Pancreas (tissue), 10 donors: ENCODE results near the gene EFNB2. TPM values are rescaled to one million over a fixed set of nuclear protein-coding genes. Genes with fewer than 3 reads are reported as not detected.

Source experiments
- ATAC-seq, 4 donors: fragments of 200-7000 bp; cut with Tn5 transposase; one replicate each; pipeline versions ENCODE4 v1.8.0 to v1.9.1; 2020; ENCODE audit warnings: mild to moderate bottlenecking in 4 of 4, moderate library complexity in 4 of 4
- DNase-seq, 6 donors: peaks; one replicate each; pipeline ENCODE4 v3.0.0-alpha.2; 2020
- FAIRE-seq: peaks from 2 replicates; lab custom pipeline; 2012; peaks lifted over from hg19 to GRCh38; lab: Jason Lieb, UNC
- H3K27ac ChIP-seq, 4 donors: fragments of 200-600 bp; sonication (generic); 1 replicate in 3 of 4; 2 replicates in 1 of 4; pipeline versions ENCODE4 v1.5.0 to v1.8.0; 2020
- H3K27me3 ChIP-seq, 4 donors: fragments of 200-600 bp; one replicate each; pipeline ENCODE4 v1.8.0; 2021
- H3K36me3 ChIP-seq, 3 donors: fragments of 200-600 bp; sonication (generic) in 1 of 3; one replicate each; pipeline versions ENCODE4 v1.5.0 to v1.8.0; 2020 to 2021
- H3K4me1 ChIP-seq, 3 donors: fragments of 200-600 bp; one replicate each; pipeline ENCODE4 v1.8.0; 2021
- H3K4me3 ChIP-seq, 4 donors: fragments of 200-600 bp; sonication (generic) in 2 of 4; one replicate each; pipeline versions ENCODE4 v1.5.0 to v1.8.0; 2020 to 2021
- H3K9me3 ChIP-seq, 4 donors: fragments of 200-600 bp; one replicate each; pipeline ENCODE4 v1.8.0; 2021
- CTCF ChIP-seq, 4 donors: fragments of 200-600 bp; sonication (generic) in 3 of 4; IDR thresholded peaks; one replicate each; pipeline versions ENCODE4 v1.5.0 to v1.8.0; 2021; ENCODE audit warnings: antibody characterized with exemption in 4 of 4
- WGBS, 2 donors: extraction: QIAGEN DNeasy Blood & Tissue Kit; methylation state at CpG; one replicate each; pipeline ENCODE4 v1.1.7; 2013; 5-methylcytosine and 5-hydroxymethylcytosine counted together
- intact Hi-C, 3 donors: fragments of 100-400 bp; cut with DNase I; formaldehyde crosslinking; loops; one replicate each; pipeline versions ENCODE4 v1.11.1 to v1.14.2; 2022
- polyA plus RNA-seq, 2 donors: library from polyadenylated mRNA; stranded (reverse); fragments of 200-250 nt; gene quantifications; one replicate each; pipeline ENCODE4 v1.2.3, GENCODE V29; 2013
- total RNA-seq, 6 donors: library from RNA; stranded (reverse); fragmentation: NEBNext Ultra II Directional in 4 of 6; extraction: Animal tissue kit (Norgen Biotek cat#: 25700) in 4 of 6; gene quantifications; one replicate each; pipeline versions ENCODE4 v1.2.1 to v1.2.4, GENCODE V29; 2021 to 2023
- donor health status: healthy with polysubstance abuse.
- donor health status: DM: no; HTN: no; CAD: no; lungs with moderate emphysema.
- donor health status: DM: no; HTN: no; CAD: no.
- donor health status: control.
- donor health status: control.
- donor health status: Bipolar disorder and iron deficiency.
- donor health status: DM: yes; HTN: yes; CAD: no.
- donor health status: DM: no; HTN: no; CAD: no.
- donor health status: DM: no; HTN: no; CAD: no.
- donor health status: DM: yes; HTN: yes; CAD: no.

Gene EFNB2
- total and polyA plus RNA-seq, 8 donors: 2.4 to 8.0 (median 3.0) TPM

DNA sequence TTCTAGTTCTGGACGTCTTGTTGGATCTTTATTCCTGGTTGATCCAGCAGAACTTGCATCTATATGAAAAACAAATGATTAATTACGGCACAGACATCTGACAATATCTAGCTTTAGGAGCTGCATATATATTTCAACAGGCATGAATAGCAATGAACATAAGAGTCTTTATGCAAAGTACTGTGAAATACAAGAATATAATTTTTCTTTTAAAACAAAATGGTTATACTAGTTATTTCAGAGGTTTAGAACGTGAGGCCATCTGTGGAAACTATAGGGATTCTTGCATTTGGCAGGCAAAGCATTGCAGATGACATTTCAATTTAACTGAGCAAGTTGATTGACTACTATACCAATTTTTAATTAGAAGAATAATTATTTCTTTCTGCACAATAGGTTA, 40.5 kb downstream of the EFNB2 start:
- FAIRE-seq: no peak
- Histone ChIP-seq H3K27me3 (no peaks in the 10 kb centered on the region), H3K36me3 (peaks cover 0 to 5% (median 0%) of the 10 kb centered on the region in 3 donors), H3K4me3 (no peak overlapping the region), H3K4me1 (no peaks in the 10 kb centered on the region), H3K9me3 (no peaks in the 10 kb centered on the region), H3K27ac (no peak overlapping the region)
- ATAC-seq: no peak
- TF ChIP-seq CTCF (IDR thresholded peaks at IDR 0.05): no peak
- no peak for DNase-seq
- intact Hi-C loops: no loop called here
- WGBS, 2 donors: 79 to 89% methylated on average over 3 of the region's 3 CpGs

DNA sequence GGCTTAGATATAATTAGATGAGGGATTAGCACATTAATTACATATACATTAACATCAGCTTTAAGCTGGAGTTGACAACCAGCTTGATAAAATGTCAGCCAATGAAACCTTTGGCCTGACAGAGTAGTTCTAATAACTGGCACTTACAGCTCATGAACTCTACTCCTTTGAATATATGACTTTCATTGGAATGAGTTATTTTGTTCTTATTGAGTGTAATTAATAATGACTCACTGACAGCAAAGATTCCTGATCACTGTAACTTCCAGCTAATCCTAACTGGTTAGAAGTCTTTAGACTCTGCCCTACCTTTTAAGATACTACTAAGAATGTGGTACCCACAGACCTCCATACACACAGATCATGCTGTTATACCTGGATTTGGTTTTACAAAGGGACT, 41.0 kb downstream of the EFNB2 start:
- Histone ChIP-seq H3K4me1 (no peaks in the 10 kb centered on the region), H3K36me3 (peaks cover 0 to 5% (median 0%) of the 10 kb centered on the region in 3 donors), H3K4me3 (no peak overlapping the region), H3K27me3 (no peaks in the 10 kb centered on the region), H3K9me3 (no peaks in the 10 kb centered on the region), H3K27ac (no peak overlapping the region)
- DNase-seq: no peak
- TF ChIP-seq CTCF (IDR thresholded peaks at IDR 0.05): no peak
- ATAC-seq: no peak
- no peak for FAIRE-seq
- intact Hi-C loops: no loop called here

GRCh38 chr13:106493533-106494220, 41.8 kb downstream of the EFNB2 start:
- FAIRE-seq (no peak), DNase-seq (no peak), ATAC-seq (peak in 2 of 4 donors; percentile 37 to 46)
- no peak for TF ChIP-seq CTCF (IDR thresholded peaks at IDR 0.05)
- Histone ChIP-seq H3K27me3 (no peaks in the 10 kb centered on the region), H3K4me3 (no peak overlapping the region), H3K9me3 (no peaks in the 10 kb centered on the region), H3K4me1 (no peaks in the 10 kb centered on the region), H3K27ac (no peak overlapping the region), H3K36me3 (peaks cover 0 to 5% (median 0%) of the 10 kb centered on the region in 3 donors)
- WGBS, 2 donors: 85 to 90% methylated on average over 17 of the region's 17 CpGs
- intact Hi-C loops: no loop called here

GRCh38 chr13:106492588-106493475, 42.6 kb downstream of the EFNB2 start:
- peaks cover 0 to 5% (median 0%) of the 10 kb centered on the region in 3 donors for H3K36me3 ChIP-seq
- no peaks in the 10 kb centered on the region for H3K27me3 ChIP-seq
- no peaks in the 10 kb centered on the region for H3K4me1 ChIP-seq
- H3K4me3 ChIP-seq: no peak overlapping the region
- DNase-seq (no peak), FAIRE-seq (no peak), ATAC-seq (no peak)
- intact Hi-C loops: no loop called here
- no peak overlapping the region for H3K27ac ChIP-seq
- H3K9me3 ChIP-seq: no peaks in the 10 kb centered on the region
- 92 to 95% methylated on average over 54 of the region's 54 CpGs for WGBS, 2 donors
- TF ChIP-seq CTCF (IDR thresholded peaks at IDR 0.05): no peak
